WTC11 (cell line): ENCODE results near the gene RPL37. TPM values are rescaled to one million over a fixed set of nuclear protein-coding genes. Genes with fewer than 3 reads are reported as not detected.

ENCODE experiments used
- ATAC-seq: fragments of 200-7000 bp; cut with Tn5 transposase; 2 replicates; pipeline ENCODE4 v1.10.0; 2021; ENCODE audit warnings: mild to moderate bottlenecking, moderate library complexity
- CTCF ChIA-PET: fragments of 300-600 bp; sonication (Branson Sonifier 250); formaldehyde crosslinking; loops from one replicate; lab custom pipeline; 2021; ENCODE audit warnings: antibody characterized with exemption; lab: Charles Lee
- POLR2A ChIA-PET: fragments of 350-600 bp; sonication (Branson Sonifier 250); formaldehyde crosslinking; loops from one replicate; lab custom pipeline; 2021; ENCODE audit warnings: antibody characterized with exemption; lab: Charles Lee
- DNase-seq: peaks from one replicate; pipeline ENCODE4 v3.0.0; 2021; ENCODE audit warnings: low spot score
- H3K27ac Mint-ChIP-seq: 2 replicates; pipeline ENCODE4 v1.8.0; 2021; ENCODE audit warnings: mixed read lengths
- H3K27me3 Mint-ChIP-seq: 2 replicates; pipeline ENCODE4 v1.8.0; 2021; ENCODE audit warnings: low read depth, mild to moderate bottlenecking, moderate library complexity, mixed read lengths
- H3K36me3 Mint-ChIP-seq: 2 replicates; pipeline ENCODE4 v1.8.0; 2021; ENCODE audit warnings: mixed read lengths
- H3K4me1 Mint-ChIP-seq: 2 replicates; pipeline ENCODE4 v1.8.0; 2022; ENCODE audit warnings: mixed read lengths
- H3K4me3 Mint-ChIP-seq: 2 replicates; pipeline ENCODE4 v1.8.0; 2021; ENCODE audit warnings: mild to moderate bottlenecking, moderate library complexity, mixed read lengths
- H3K9me3 Mint-ChIP-seq: 2 replicates; pipeline ENCODE4 v1.8.0; 2021; ENCODE audit warnings: mixed read lengths
- AR ChIP-seq: fragments of 250-450 bp; sonication (Bioruptor Pico); IDR thresholded peaks from 2 replicates; pipeline ENCODE4 v1.9.0; 2021; ENCODE audit warnings: mild to moderate bottlenecking
- ERG ChIP-seq: fragments of 250-450 bp; sonication (Bioruptor Pico); IDR thresholded peaks from 2 replicates; pipeline ENCODE4 v1.8.0; 2021; ENCODE audit warnings: mild to moderate bottlenecking
- FOXJ3 ChIP-seq: sonication (generic); formaldehyde crosslinking; IDR thresholded peaks from 2 replicates; pipeline ENCODE4 v1.9.0; 2021; ENCODE audit warnings: missing genetic modification reagents, mild to moderate bottlenecking, borderline replicate concordance
- HMGXB4 ChIP-seq: sonication (generic); formaldehyde crosslinking; IDR thresholded peaks from 2 replicates; pipeline ENCODE4 v1.8.1; 2023; ENCODE audit warnings: mild to moderate bottlenecking, moderate library complexity, missing genetic modification reagents
- KAT7 ChIP-seq: sonication (generic); formaldehyde crosslinking; IDR thresholded peaks from 2 replicates; pipeline ENCODE4 v1.8.1; 2023; ENCODE audit warnings: missing genetic modification reagents, mild to moderate bottlenecking, borderline replicate concordance
- MAX ChIP-seq: sonication (generic); formaldehyde crosslinking; IDR thresholded peaks from 2 replicates; pipeline ENCODE4 v1.8.0; 2022; ENCODE audit warnings: mild to moderate bottlenecking, missing genetic modification reagents
- SP1 ChIP-seq: sonication (generic); formaldehyde crosslinking; conservative IDR thresholded peaks from 2 replicates; pipeline ENCODE4 v1.8.1; 2022; ENCODE audit warnings: missing genetic modification reagents
- TCF7 ChIP-seq: sonication (generic); formaldehyde crosslinking; IDR thresholded peaks from 2 replicates; pipeline ENCODE4 v1.8.0; 2022; ENCODE audit warnings: mild to moderate bottlenecking, low read depth, missing genetic modification reagents, moderate library complexity
- TP53 ChIP-seq: sonication (generic); formaldehyde crosslinking; IDR thresholded peaks from 2 replicates; pipeline ENCODE4 v1.8.1; 2023; ENCODE audit warnings: mild to moderate bottlenecking, missing genetic modification reagents
- ZNF219 ChIP-seq: sonication (generic); formaldehyde crosslinking; IDR thresholded peaks from 2 replicates; pipeline ENCODE4 v1.8.0; 2023; ENCODE audit warnings: missing genetic modification reagents, mild to moderate bottlenecking, borderline replicate concordance
- ZNF425 ChIP-seq: fragments of 250-450 bp; sonication (Bioruptor Pico); conservative IDR thresholded peaks from 2 replicates; pipeline ENCODE4 v1.9.0; 2021; ENCODE audit warnings: mild to moderate bottlenecking
- total RNA-seq: library from RNA; stranded (reverse); gene quantifications from 3 replicates; pipeline ENCODE4 v1.2.3, GENCODE V29; 2021

Gene RPL37
- total RNA-seq, 1 experiment from 2014 or later, result 1,405 TPM

GRCh38 chr5:40832345-40832744 lies 2.7 kb downstream of the RPL37 start:
- Mint-ChIP-seq H3K4me3 (peak overlapping the region; percentile 100), H3K9me3 (no peaks in the 10 kb centered on the region), H3K27ac (peak overlapping the region; percentile 99), H3K4me1 (peaks cover 59% of the 10 kb centered on the region), H3K27me3 (no peaks in the 10 kb centered on the region), H3K36me3 (peaks cover 77% of the 10 kb centered on the region)
- ATAC-seq (no peak), DNase-seq (no peak)
- TF ChIP-seq SP1 (CRISPR knock-in tag) (no peak), FOXJ3 (CRISPR knock-in tag) (no peak), ZNF425 (no peak), MAX (CRISPR knock-in tag) (no peak), ZNF219 (CRISPR knock-in tag) (no peak), TCF7 (CRISPR knock-in tag) (no peak), ERG (CRISPR knock-in tag) (no peak), TP53 (no peak)
- ChIA-PET CTCF (interaction anchor here (0.5 to 0.6 kb wide), 3 partner anchors 62 to 1602 kb away, joined by 3 to 4 read pairs (median 4); no protein-coding TSS in a partner anchor), POLR2A (no interaction called here)

GRCh38 chr5:40831346-40832210 lies 3.4 kb downstream of the RPL37 start:
- H3K27ac Mint-ChIP-seq, result peak overlapping the region; percentile 99
- H3K4me3 Mint-ChIP-seq, result peak overlapping the region; percentile 100
- peaks cover 85% of the 10 kb centered on the region for H3K36me3 Mint-ChIP-seq
- DNase-seq (no peak), ATAC-seq (no peak)
- ChIA-PET CTCF (no interaction called here), POLR2A (no interaction called here)
- TF ChIP-seq HMGXB4 (CRISPR knock-in tag) (no peak), KAT7 (CRISPR knock-in tag) (no peak), AR (0 out of 2 replicates have a peak, but pooled peaks have one; percentile 38)
- H3K9me3 Mint-ChIP-seq, result no peaks in the 10 kb centered on the region
- peaks cover 55% of the 10 kb centered on the region for H3K4me1 Mint-ChIP-seq
- no peaks in the 10 kb centered on the region for H3K27me3 Mint-ChIP-seq
